A549 (cell line): Measurements from ENCODE around the gene MIPOL1. TPM values are rescaled to one million over a fixed set of nuclear protein-coding genes. Genes with fewer than 3 reads are reported as not detected.

Source experiments
- ATAC-seq, 2 experiments: fragments of 200-7000 bp in 1 of 2; fragments of >200 bp in 1 of 2; cut with Nextera tagmentation in 1 of 2; cut with Tn5 transposase in 1 of 2; 3 replicates each; pipeline versions ENCODE4 v1.8.0 to v1.9.1; 2018 to 2020; ENCODE audit warnings: mild to moderate bottlenecking in 1 of 2, moderate library complexity in 1 of 2
- CTCF ChIA-PET: fragments of 300-600 bp; sonication (Branson Sonifier 250); formaldehyde crosslinking; extraction: SDS; loops from one replicate; lab custom pipeline; 2021; ENCODE audit warnings: antibody characterized with exemption, inconsistent platforms; lab: Yijun Ruan, JAX
- POLR2A ChIA-PET: fragments of 350-600 bp; formaldehyde crosslinking; extraction: SDS; loops from one replicate; lab custom pipeline; 2021; ENCODE audit warnings: antibody characterized with exemption, inconsistent platforms; lab: Yijun Ruan, JAX
- DNase-seq, 2 experiments: peaks; one replicate each; pipeline versions ENCODE4 v3.0.0 to v3.0.0-alpha.2; 2011 to 2016; ENCODE audit warnings: low read depth in 1 of 2, low spot score in 1 of 2
- FAIRE-seq: peaks from 2 replicates; lab custom pipeline; 2011; peaks lifted over from hg19 to GRCh38; lab: Jason Lieb, UNC
- H3K27ac ChIP-seq, 2 experiments: fragments of >200 bp; sonication (Bioruptor Twin); formaldehyde crosslinking; 3 replicates each; pipeline ENCODE4 v1.5.1; 2016 to 2017
- H3K4me1 ChIP-seq: fragments of >200 bp; sonication (Bioruptor Twin); formaldehyde crosslinking; 3 replicates; pipeline ENCODE4 v1.6.1; 2016
- H3K4me2 ChIP-seq: fragments of >200 bp; sonication (Bioruptor Twin); formaldehyde crosslinking; 3 replicates; pipeline ENCODE4 v1.6.1; 2016
- H3K4me3 ChIP-seq: fragments of >200 bp; sonication (Bioruptor Twin); formaldehyde crosslinking; 3 replicates; pipeline ENCODE4 v1.5.1; 2016
- H3K9me3 ChIP-seq: fragments of >200 bp; sonication (Bioruptor Twin); formaldehyde crosslinking; 3 replicates; pipeline ENCODE4 v1.6.1; 2016
- CBX8 ChIP-seq: fragments of 200-600 bp; sonication (generic); IDR thresholded peaks from 2 replicates; pipeline ENCODE4 v1.6.1; 2016
- CHD2 ChIP-seq: fragments of 150-350 bp; IDR thresholded peaks from 2 replicates; pipeline ENCODE4 v1.6.1; 2014; ENCODE audit warnings: low read length; ENCODE audit not compliant: partially characterized antibody
- CTCF ChIP-seq: fragments of >200 bp; sonication (Bioruptor Twin); formaldehyde crosslinking; IDR thresholded peaks from 3 replicates; pipeline ENCODE4 v1.5.1; 2016
- EP300 ChIP-seq, 2 experiments: fragments of >200 bp; sonication (Bioruptor Twin); formaldehyde crosslinking; IDR thresholded peaks; 2 replicates in 1 of 2; 3 replicates in 1 of 2; pipeline ENCODE4 v1.6.1; 2016 to 2017
- FOSL2 ChIP-seq, 2 experiments: fragments of 450-650 bp in 1 of 2; fragments of >200 bp in 1 of 2; sonication (Bioruptor Twin) in 1 of 2; formaldehyde crosslinking; IDR thresholded peaks; 2 replicates each; pipeline versions ENCODE4 v1.5.0 to v1.6.1; 2016 to 2020; ENCODE audit warnings: mild to moderate bottlenecking in 1 of 2, moderate library complexity in 1 of 2
- FOXS1 ChIP-seq: fragments of 250-450 bp; sonication (Bioruptor Pico); IDR thresholded peaks from 2 replicates; pipeline ENCODE4 v1.5.0; 2020; ENCODE audit warnings: mild to moderate bottlenecking, moderate library complexity
- GATA3 ChIP-seq: IDR thresholded peaks from 2 replicates; pipeline ENCODE4 v1.6.1; 2012; ENCODE audit warnings: borderline replicate concordance
- HDAC2 ChIP-seq: fragments of 200-600 bp; sonication (generic); IDR thresholded peaks from 2 replicates; pipeline ENCODE4 v1.6.1; 2016
- HES2 ChIP-seq: fragments of >200 bp; sonication (Bioruptor Twin); formaldehyde crosslinking; IDR thresholded peaks from 2 replicates; pipeline ENCODE4 v1.6.1; 2016
- HEYL ChIP-seq: fragments of 250-450 bp; sonication (Bioruptor Pico); IDR thresholded peaks from 2 replicates; pipeline ENCODE4 v1.8.0; 2021; ENCODE audit warnings: mild to moderate bottlenecking, moderate library complexity
- HMGXB4 ChIP-seq: fragments of 250-450 bp; sonication (Bioruptor Pico); IDR thresholded peaks from 2 replicates; pipeline ENCODE4 v1.5.0; 2021; ENCODE audit warnings: mild to moderate bottlenecking, moderate library complexity, borderline replicate concordance
- HOXA7 ChIP-seq: fragments of 250-450 bp; sonication (Bioruptor Pico); IDR thresholded peaks from 2 replicates; pipeline ENCODE4 v1.5.0; 2020; ENCODE audit warnings: mild to moderate bottlenecking, moderate library complexity
- JUN ChIP-seq, 2 experiments: fragments of >200 bp; sonication (Bioruptor Twin); formaldehyde crosslinking; IDR thresholded peaks; 2 replicates in 1 of 2; 3 replicates in 1 of 2; pipeline ENCODE4 v1.6.1; 2016 to 2017
- JUNB ChIP-seq: fragments of >200 bp; sonication (Bioruptor Twin); formaldehyde crosslinking; IDR thresholded peaks from 2 replicates; pipeline ENCODE4 v1.6.1; 2016
- KDM5A ChIP-seq: fragments of 200-600 bp; sonication (generic); IDR thresholded peaks from 2 replicates; pipeline ENCODE4 v1.6.1; 2016; ENCODE audit warnings: antibody characterized with exemption, mild to moderate bottlenecking
- MYC ChIP-seq: IDR thresholded peaks from 2 replicates; pipeline ENCODE4 v1.6.1; 2012; ENCODE audit warnings: mild to moderate bottlenecking, inconsistent platforms, low read length, improper control_type of control experiment, borderline replicate concordance
- PHF8 ChIP-seq: fragments of 200-600 bp; sonication (generic); IDR thresholded peaks from 2 replicates; pipeline ENCODE4 v1.6.1; 2016; ENCODE audit warnings: low read depth, mild to moderate bottlenecking, antibody characterized with exemption, moderate library complexity, borderline replicate concordance
- POLR2A ChIP-seq: IDR thresholded peaks from 2 replicates; pipeline ENCODE4 v1.6.1; 2012; ENCODE audit warnings: mild to moderate bottlenecking, low read length
- RARB ChIP-seq: fragments of 250-450 bp; sonication (Bioruptor Pico); IDR thresholded peaks from 2 replicates; pipeline ENCODE4 v1.8.0; 2021; ENCODE audit warnings: mild to moderate bottlenecking, moderate library complexity
- REST ChIP-seq: fragments of 200-600 bp; sonication (generic); IDR thresholded peaks from 2 replicates; pipeline ENCODE4 v1.6.1; 2016; ENCODE audit warnings: antibody characterized with exemption, mild to moderate bottlenecking, moderate library complexity
- RNF2 ChIP-seq: fragments of 200-600 bp; sonication (generic); IDR thresholded peaks from 2 replicates; pipeline ENCODE4 v1.6.1; 2016; ENCODE audit warnings: low read depth, mild to moderate bottlenecking, antibody characterized with exemption, moderate library complexity, borderline replicate concordance
- SREBF2 ChIP-seq: fragments of 450-650 bp; IDR thresholded peaks from 2 replicates; pipeline ENCODE4 v1.6.1; 2014; ENCODE audit warnings: mild to moderate bottlenecking, moderate library complexity
- TP53 ChIP-seq: fragments of 250-450 bp; sonication (Bioruptor Pico); IDR thresholded peaks from 2 replicates; pipeline ENCODE4 v1.5.0; 2021; ENCODE audit warnings: mild to moderate bottlenecking, moderate library complexity
- USF2 ChIP-seq: fragments of 450-650 bp; IDR thresholded peaks from 2 replicates; pipeline ENCODE4 v1.6.1; 2014; ENCODE audit warnings: antibody characterized with exemption
- ZC3H11A ChIP-seq: fragments of 450-650 bp; IDR thresholded peaks from 2 replicates; pipeline ENCODE4 v1.6.1; 2014; ENCODE audit warnings: antibody characterized with exemption, mild to moderate bottlenecking
- ZFP36 ChIP-seq: fragments of 450-650 bp; IDR thresholded peaks from 2 replicates; pipeline ENCODE4 v1.6.1; 2014; ENCODE audit warnings: borderline replicate concordance; ENCODE audit not compliant: partially characterized antibody
- WGBS: methylation state at CpG from one replicate; pipeline ENCODE4 v1.1.6; 2017; ENCODE audit errors: missing lambda C conversion rate; 5-methylcytosine and 5-hydroxymethylcytosine counted together
- polyA plus RNA-seq, 4 experiments: library from polyadenylated mRNA; depleted of rRNA in 3 of 4; stranded (reverse); fragments of >200 nt; fragmentation: RNase III in 1 of 4; extraction: RNeasy Plus Mini Kit Qiagen cat#74134 plus additional on column Dnase treatment in 1 of 4; gene quantifications; 2 replicates in 3 of 4; 3 replicates in 1 of 4; pipeline ENCODE4 v1.2.3, GENCODE V29; 2011 to 2017

MIPOL1 gene
- polyA plus RNA-seq, 2 of the 4 experiments (the other 2 are of a cell fraction), result 5.2 to 13.4 TPM

- Histone ChIP-seq H3K27ac (no peak overlapping the region), H3K4me2 (no peak overlapping the region), H3K4me1 (no peaks in the 10 kb centered on the region), H3K4me3 (no peak overlapping the region), H3K9me3 (0 out of 3 replicates have a peak, but pooled peaks cover 5% of the 10 kb centered on the region)
- ChIA-PET POLR2A (no interaction called here), CTCF (interaction anchor here (1.2 kb wide), 1 partner anchor 33 kb away, joined by 3 read pairs; no protein-coding TSS in a partner anchor)
- ATAC-seq, result no peak
- 84% methylated on average over 4 of the region's 4 CpGs for WGBS
- TF ChIP-seq POLR2A (no peak), KDM5A (no peak), HOXA7 (CRISPR knock-in tag) (no peak), RNF2 (no peak), PHF8 (no peak), FOSL2 (IDR thresholded peaks at IDR 0.05) (no peak), FOSL2 (CRISPR knock-in tag; IDR thresholded peaks at IDR 0.05) (no peak), GATA3 (no peak), HES2 (no peak), HDAC2 (no peak), ZFP36 (no peak), EP300 (IDR thresholded peaks at IDR 0.05) (no peak), CBX8 (no peak), JUN (IDR thresholded peaks at IDR 0.05) (no peak), CHD2 (no peak)
- DNase-seq, result no peak
- FAIRE-seq, result no peak
Measured at GRCh38 chr14:37558740-37559139, 361.0 kb downstream of the MIPOL1 start.

- FAIRE-seq, result no peak
- H3K4me1 ChIP-seq, result no peaks in the 10 kb centered on the region
- CTCF ChIA-PET, result no interaction called here
- WGBS, result 85% methylated on average over 6 of the region's 6 CpGs
- H3K4me3 ChIP-seq, result no peak overlapping the region
- H3K27ac ChIP-seq, result no peak overlapping the region
- TF ChIP-seq CBX8 (no peak), HMGXB4 (CRISPR knock-in tag) (no peak), HDAC2 (no peak), RARB (no peak), SREBF2 (no peak), MYC (no peak)
- no peak for DNase-seq
- ATAC-seq, result no peak
- no peak overlapping the region for H3K4me2 ChIP-seq
- 0 out of 3 replicates have a peak, but pooled peaks cover 3% of the 10 kb centered on the region for H3K9me3 ChIP-seq
- POLR2A ChIA-PET, result no interaction called here
Measured at GRCh38 chr14:37559386-37559785, 361.6 kb downstream of the MIPOL1 start.

GRCh38 chr14:37563189-37563588, 365.5 kb downstream of the MIPOL1 start:
- H3K4me3 ChIP-seq, result no peak overlapping the region
- FAIRE-seq (peak; percentile 81), DNase-seq (no peak), ATAC-seq (no peak)
- no peaks in the 10 kb centered on the region for H3K9me3 ChIP-seq
- CTCF ChIA-PET, result interaction anchor here (1.0 kb wide), 1 partner anchor 334 kb away, joined by 3 read pairs; no protein-coding TSS in a partner anchor
- POLR2A ChIA-PET, result no interaction called here
- no peak overlapping the region for H3K4me2 ChIP-seq
- no peak overlapping the region for H3K27ac ChIP-seq
- H3K4me1 ChIP-seq, result peaks cover 18% of the 10 kb centered on the region
- 78% methylated on average over 2 of the region's 2 CpGs for WGBS
- no peak for TF ChIP-seq TP53 (CRISPR knock-in tag)
- no peak for TF ChIP-seq CTCF
- TF ChIP-seq ZC3H11A, result no peak
- no peak for TF ChIP-seq FOXS1 (CRISPR knock-in tag)
- TF ChIP-seq USF2, result no peak
- no peak for TF ChIP-seq HEYL
- TF ChIP-seq JUNB, result no peak
- no peak for TF ChIP-seq RNF2
- no peak for TF ChIP-seq REST
